GM13977 (cell line): ENCODE data around the gene CMIP.

Experiments used
- DNase-seq: peaks from one replicate; pipeline ENCODE4 v3.0.0; 2012; ENCODE audit warnings: low spot score
- in situ Hi-C: fragments of 300-500 bp; cut with MboI; formaldehyde crosslinking; loops from one replicate; pipeline ENCODE4 v1.12.0; 2022; ENCODE audit warnings: low sequenced_read_pairs, low pct_unique_long_range_greater_than_20kb, mixed read lengths, inconsistent platforms; ENCODE audit not compliant: unreplicated experiment
- TF ChIP-seq, protein P1 (sequence below): IDR thresholded peaks from 2 replicates; pipeline ENCODE4 v1.5.1; 2012; ENCODE audit warnings: mild to moderate bottlenecking, control low read depth; ENCODE audit not compliant: insufficient read depth; ENCODE audit errors: extremely low read depth, missing control alignments

Gene CMIP

GRCh38 chr16:81440888-81441761 is 3.5 kb upstream of the CMIP start:
- in situ Hi-C loops, result no loop called here
- TF ChIP-seq, protein P1, sequence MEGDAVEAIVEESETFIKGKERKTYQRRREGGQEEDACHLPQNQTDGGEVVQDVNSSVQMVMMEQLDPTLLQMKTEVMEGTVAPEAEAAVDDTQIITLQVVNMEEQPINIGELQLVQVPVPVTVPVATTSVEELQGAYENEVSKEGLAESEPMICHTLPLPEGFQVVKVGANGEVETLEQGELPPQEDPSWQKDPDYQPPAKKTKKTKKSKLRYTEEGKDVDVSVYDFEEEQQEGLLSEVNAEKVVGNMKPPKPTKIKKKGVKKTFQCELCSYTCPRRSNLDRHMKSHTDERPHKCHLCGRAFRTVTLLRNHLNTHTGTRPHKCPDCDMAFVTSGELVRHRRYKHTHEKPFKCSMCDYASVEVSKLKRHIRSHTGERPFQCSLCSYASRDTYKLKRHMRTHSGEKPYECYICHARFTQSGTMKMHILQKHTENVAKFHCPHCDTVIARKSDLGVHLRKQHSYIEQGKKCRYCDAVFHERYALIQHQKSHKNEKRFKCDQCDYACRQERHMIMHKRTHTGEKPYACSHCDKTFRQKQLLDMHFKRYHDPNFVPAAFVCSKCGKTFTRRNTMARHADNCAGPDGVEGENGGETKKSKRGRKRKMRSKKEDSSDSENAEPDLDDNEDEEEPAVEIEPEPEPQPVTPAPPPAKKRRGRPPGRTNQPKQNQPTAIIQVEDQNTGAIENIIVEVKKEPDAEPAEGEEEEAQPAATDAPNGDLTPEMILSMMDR, result no peak
- no peak for DNase-seq

DNA sequence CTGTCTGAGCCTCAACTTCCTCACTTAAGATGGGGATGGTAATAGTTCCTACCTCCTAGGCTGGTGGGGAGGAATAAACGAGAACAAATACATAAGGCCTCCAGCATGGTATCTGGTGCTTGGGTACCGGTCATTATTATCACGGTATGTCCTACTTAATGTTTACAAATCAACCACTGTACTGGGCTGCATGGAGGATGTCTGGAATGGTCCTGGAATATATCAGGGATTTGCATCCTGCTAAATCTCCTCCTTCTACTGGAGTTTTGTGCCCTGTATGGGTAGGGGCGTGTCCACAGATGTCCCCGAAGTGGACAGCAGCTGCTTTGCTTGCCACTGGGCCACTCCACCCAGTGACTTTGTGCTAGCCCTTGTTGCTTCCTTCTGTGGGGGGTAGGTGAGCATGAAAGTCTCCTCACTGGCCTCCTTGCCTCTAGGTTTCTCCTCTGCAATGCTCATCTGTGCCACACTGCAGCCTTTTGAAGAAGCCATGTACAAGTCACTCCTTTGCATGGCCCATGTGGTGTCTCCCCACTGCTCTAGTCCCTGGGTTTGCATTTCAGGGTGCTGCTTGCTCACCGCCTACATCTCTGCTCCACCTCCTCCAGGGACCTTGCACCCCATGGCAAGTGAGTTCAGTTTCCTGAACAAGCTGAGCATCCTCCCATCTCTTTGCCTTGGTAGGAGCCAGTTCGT is 2.2 kb upstream of the CMIP start:
- in situ Hi-C loops, result no loop called here
- no peak for DNase-seq
- TF ChIP-seq, protein P1, result no peak

GRCh38 chr16:81442916-81443687 is 1.5 kb upstream of the CMIP start:
- in situ Hi-C loops, result no loop called here
- DNase-seq, result no peak
- TF ChIP-seq, protein P1, result no peak

DNA sequence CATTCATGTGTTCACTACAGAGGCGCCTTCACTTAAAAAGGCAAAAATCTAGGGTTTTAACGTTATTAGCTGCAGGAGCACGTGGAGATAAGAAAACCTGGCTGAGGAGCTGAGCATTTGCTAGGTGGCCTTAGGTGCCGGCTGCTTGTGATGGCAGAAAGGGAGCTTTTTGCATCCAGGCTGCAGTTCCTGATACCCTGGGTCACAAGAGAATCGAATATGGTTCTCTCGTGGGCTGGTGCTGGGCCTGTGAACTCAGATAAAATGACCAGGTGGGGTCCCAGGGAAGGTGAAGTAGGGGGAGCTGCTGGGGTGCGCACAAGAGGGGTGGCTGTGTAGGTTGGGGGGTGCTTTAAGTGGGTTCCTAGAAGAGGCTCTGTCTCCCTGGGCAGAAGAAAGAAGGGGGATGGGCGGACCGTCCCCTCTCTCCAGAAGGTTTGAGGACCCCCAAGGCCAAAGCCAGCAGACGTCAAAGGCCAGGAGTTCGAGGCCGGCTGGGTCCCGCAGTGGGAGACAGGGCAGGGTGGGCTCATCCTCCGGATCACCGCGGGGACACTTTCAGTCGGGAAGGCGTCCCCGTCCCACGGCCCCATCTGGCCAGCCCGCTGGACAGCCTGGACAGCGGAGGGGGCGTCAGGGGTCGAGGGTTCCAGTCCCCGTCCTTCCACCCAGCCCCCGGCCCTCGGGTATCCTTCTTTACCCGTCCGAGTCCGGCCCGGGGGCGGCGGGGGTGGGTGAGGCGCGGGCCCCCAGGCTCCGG is 740 bp upstream of the CMIP start:
- in situ Hi-C loops, result no loop called here
- no peak for DNase-seq
- TF ChIP-seq, protein P1, result no peak

- TF ChIP-seq, protein P1, result peak; percentile 51
- in situ Hi-C loops, result no loop called here
- peak; percentile 71 for DNase-seq
Observed at GRCh38 chr16:81445143-81445961, 744 bp downstream of the CMIP start.
